Measurements from ENCODE around the gene CSAD. TPM values are rescaled to one million over a fixed set of nuclear protein-coding genes. Genes with fewer than 3 reads are reported as not detected.

CSAD gene
- total and polyA plus RNA-seq, 2 experiments from 2014 or later: 3.2 to 7.1 TPM

GRCh38 chr12:53215497-53215896 is 34.8 kb upstream of the CSAD start:
- TF ChIP-seq ZNF462 (CRISPR knock-in tag; IDR thresholded peaks at IDR 0.05) (no peak), POLR2AphosphoS5 (IDR thresholded peaks at IDR 0.05; ENCODE audit: low read depth) (0 out of 2 replicates have a peak, but pooled peaks have one; percentile 19), ETS1 (IDR thresholded peaks at IDR 0.05) (no peak)
- H2AFZ ChIP-seq: no peak overlapping the region
- H3K27me3 ChIP-seq (ENCODE audit: insufficient read depth): peaks cover 12% of the 10 kb centered on the region
- peak overlapping the region; percentile 95; the same call in 1 of the 2 replicates for H3K4me3 ChIP-seq
- peaks cover 13% of the 10 kb centered on the region for H4K20me1 ChIP-seq (replicated peaks; ENCODE audit: insufficient read depth)
- Mint-ChIP-seq H3K4me1 (peaks cover 64% of the 10 kb centered on the region), H3K9me3 (peaks cover 4% of the 10 kb centered on the region; the same call in 1 of the 3 replicates), H3K27me3 (ENCODE audit: insufficient read depth, low read depth, poor library complexity) (peaks cover 26% of the 10 kb centered on the region), H3K36me3 (ENCODE audit: low read depth) (peaks cover 53% of the 10 kb centered on the region), H3K4me3 (peak overlapping the region; percentile 94; the same call in 2 of the 3 replicates), H3K27ac (peak overlapping the region; percentile 89)
- H3F3A ChIP-seq (replicated peaks; ENCODE audit: low read depth): peaks cover 40% of the 10 kb centered on the region
- H3K9me2 ChIP-seq (ENCODE audit: insufficient read depth): no peaks in the 10 kb centered on the region
- DNase-seq (ENCODE audit: low spot score): no peak
- no peak for ATAC-seq
- peak overlapping the region; percentile 91 for H3K4me2 ChIP-seq
- peaks cover 20% of the 10 kb centered on the region for H3K36me3 ChIP-seq (ENCODE audit: insufficient read depth)
- H3K79me2 ChIP-seq (replicated peaks; ENCODE audit: insufficient read depth): peaks cover 36% of the 10 kb centered on the region
- H3K27ac ChIP-seq (ENCODE audit: low read depth): no peak overlapping the region
- H3K4me1 ChIP-seq (ENCODE audit: insufficient read depth): peaks cover 50% of the 10 kb centered on the region
